GM18517 (cell line): ENCODE data around the gene HMGCR.

Experiments used
- ATAC-seq: cut with Tn5 transposase; IDR thresholded peaks from one replicate; pipeline ENCODE4 v1.9.1; 2021; ENCODE audit warnings: mild to moderate bottlenecking, moderate library complexity; ENCODE audit not compliant: unreplicated experiment

Gene HMGCR

GRCh38 chr5:75380099-75380498 lies 43.1 kb downstream of the HMGCR start:
- ATAC-seq = no peak

- ATAC-seq = no peak
These were observed 44.4 kb downstream of the HMGCR start for GRCh38 chr5:75381456-75381855.

- ATAC-seq = no peak
These were observed 47.2 kb downstream of the HMGCR start for GRCh38 chr5:75384218-75384617.

GRCh38 chr5:75387806-75388205 lies 50.8 kb downstream of the HMGCR start:
- ATAC-seq = no peak

GRCh38 chr5:75389430-75389829 lies 52.4 kb downstream of the HMGCR start:
- ATAC-seq = no peak

GRCh38 chr5:75395277-75395676 lies 58.3 kb downstream of the HMGCR start:
- no peak for ATAC-seq

- ATAC-seq = no peak
These were observed 68.3 kb downstream of the HMGCR start for GRCh38 chr5:75405296-75405695.
